WI38 (cell line): ENCODE results near the gene LRRC34.

Experiments used
- H3K4me3 ChIP-seq: 2 replicates; pipeline ENCODE4 v1.5.1; 2011; ENCODE audit warnings: low read depth, mild to moderate bottlenecking, control low read depth, low read length
- TF ChIP-seq, protein P1 (sequence below): IDR thresholded peaks from 2 replicates; pipeline ENCODE4 v1.5.1; 2012; ENCODE audit warnings: low read depth, mild to moderate bottlenecking, control low read depth, low read length

Gene LRRC34

GRCh38 chr3:169813757-169814517, 1.2 kb upstream of the LRRC34 start:
- H3K4me3 ChIP-seq, result no peak overlapping the region
- TF ChIP-seq, protein P1, sequence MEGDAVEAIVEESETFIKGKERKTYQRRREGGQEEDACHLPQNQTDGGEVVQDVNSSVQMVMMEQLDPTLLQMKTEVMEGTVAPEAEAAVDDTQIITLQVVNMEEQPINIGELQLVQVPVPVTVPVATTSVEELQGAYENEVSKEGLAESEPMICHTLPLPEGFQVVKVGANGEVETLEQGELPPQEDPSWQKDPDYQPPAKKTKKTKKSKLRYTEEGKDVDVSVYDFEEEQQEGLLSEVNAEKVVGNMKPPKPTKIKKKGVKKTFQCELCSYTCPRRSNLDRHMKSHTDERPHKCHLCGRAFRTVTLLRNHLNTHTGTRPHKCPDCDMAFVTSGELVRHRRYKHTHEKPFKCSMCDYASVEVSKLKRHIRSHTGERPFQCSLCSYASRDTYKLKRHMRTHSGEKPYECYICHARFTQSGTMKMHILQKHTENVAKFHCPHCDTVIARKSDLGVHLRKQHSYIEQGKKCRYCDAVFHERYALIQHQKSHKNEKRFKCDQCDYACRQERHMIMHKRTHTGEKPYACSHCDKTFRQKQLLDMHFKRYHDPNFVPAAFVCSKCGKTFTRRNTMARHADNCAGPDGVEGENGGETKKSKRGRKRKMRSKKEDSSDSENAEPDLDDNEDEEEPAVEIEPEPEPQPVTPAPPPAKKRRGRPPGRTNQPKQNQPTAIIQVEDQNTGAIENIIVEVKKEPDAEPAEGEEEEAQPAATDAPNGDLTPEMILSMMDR, result no peak

DNA sequence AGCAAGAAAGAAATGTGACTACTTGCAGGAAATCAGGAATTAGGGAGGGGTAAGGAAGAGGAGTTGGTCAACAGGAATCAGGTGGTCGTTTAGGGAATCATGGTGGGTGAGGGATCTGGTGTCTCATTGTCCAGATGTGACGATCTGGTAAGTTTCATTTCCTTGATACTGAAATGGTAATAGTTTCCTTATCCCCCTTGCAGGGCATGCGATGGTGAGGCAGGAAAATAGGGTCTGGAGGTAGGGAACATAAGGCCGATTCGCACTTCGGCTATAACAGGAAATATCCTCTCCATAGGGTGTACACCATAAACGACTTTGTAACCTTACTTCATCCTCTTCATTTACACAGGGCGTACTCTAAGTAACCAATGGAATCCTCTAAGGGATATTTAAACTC, 574 bp upstream of the LRRC34 start:
- TF ChIP-seq, protein P1, result no peak
- H3K4me3 ChIP-seq, result no peak overlapping the region

GRCh38 chr3:169811631-169812331, 923 bp downstream of the LRRC34 start:
- TF ChIP-seq, protein P1, result no peak
- peak overlapping the region; percentile 59 for H3K4me3 ChIP-seq

- TF ChIP-seq, protein P1, result no peak
- no peak overlapping the region for H3K4me3 ChIP-seq
These were observed 3.4 kb downstream of the LRRC34 start for GRCh38 chr3:169809230-169809795.

GRCh38 chr3:169804681-169805080, 8.0 kb downstream of the LRRC34 start:
- TF ChIP-seq, protein P1, result no peak
- H3K4me3 ChIP-seq, result no peak overlapping the region

GRCh38 chr3:169792359-169792758, 20.3 kb downstream of the LRRC34 start:
- no peak overlapping the region for H3K4me3 ChIP-seq
- TF ChIP-seq, protein P1, result no peak
